Mesothelial cell of epicardium (in vitro differentiated cells): ENCODE results near the gene SMAGP. TPM values are rescaled to one million over a fixed set of nuclear protein-coding genes. Genes with fewer than 3 reads are reported as not detected.
"Not testable (repeated sequence)": the region's sequence is repeated elsewhere in the genome, so short reads cannot be mapped to it uniquely, and the experiment has no call there.

Experiments used
- DNase-seq, 2 experiments: peaks; one replicate each; pipeline ENCODE4 v3.0.0; 2021; ENCODE audit warnings: low spot score in 2 of 2; ENCODE audit not compliant: unreplicated experiment in 2 of 2
- H3K27ac Mint-ChIP-seq: 2 replicates; pipeline ENCODE4 v1.8.0; 2021; ENCODE audit warnings: mixed read lengths
- H3K27me3 Mint-ChIP-seq: 2 replicates; pipeline ENCODE4 v1.8.0; 2021; ENCODE audit warnings: low read depth, mixed read lengths
- H3K36me3 Mint-ChIP-seq: 2 replicates; pipeline ENCODE4 v1.8.0; 2021; ENCODE audit warnings: mixed read lengths
- H3K4me1 Mint-ChIP-seq: 2 replicates; pipeline ENCODE4 v1.8.0; 2021; ENCODE audit warnings: mixed read lengths
- H3K4me3 Mint-ChIP-seq: 2 replicates; pipeline ENCODE4 v1.8.0; 2021; ENCODE audit warnings: mild to moderate bottlenecking, moderate library complexity, mixed read lengths
- H3K9me3 Mint-ChIP-seq: 2 replicates; pipeline ENCODE4 v1.8.0; 2021; ENCODE audit warnings: mixed read lengths
- CTCF ChIP-seq: fragments of 200-600 bp; sonication (generic); IDR thresholded peaks from one replicate; pipeline ENCODE4 v1.5.0; 2021; ENCODE audit warnings: antibody characterized with exemption; ENCODE audit not compliant: unreplicated experiment
- total RNA-seq: library from RNA; stranded (reverse); gene quantifications from 3 replicates; pipeline ENCODE4 v1.2.1, GENCODE V29; 2021

SMAGP gene
- total RNA-seq, 1 donor from 2014 or later, result 21.5 TPM

- H3K27ac Mint-ChIP-seq, result no peak overlapping the region
- no peak overlapping the region for H3K4me3 Mint-ChIP-seq
Measured at GRCh38 chr12:51306507-51306906, 36.3 kb upstream of the SMAGP start.

GRCh38 chr12:51300768-51301167 is 30.6 kb upstream of the SMAGP start:
- H3K4me1 Mint-ChIP-seq, H3K27me3 Mint-ChIP-seq, H3K9me3 Mint-ChIP-seq, DNase-seq, H3K27ac Mint-ChIP-seq, H3K4me3 Mint-ChIP-seq, H3K36me3 Mint-ChIP-seq: not testable (repeated sequence)

More at GRCh38 chr12:51306507-51306906, 36.3 kb upstream of the SMAGP start:
- H3K9me3 Mint-ChIP-seq, result no peaks in the 10 kb centered on the region
- no peak for DNase-seq
- no peaks in the 10 kb centered on the region for H3K27me3 Mint-ChIP-seq
- no peaks in the 10 kb centered on the region for H3K36me3 Mint-ChIP-seq
- no peaks in the 10 kb centered on the region for H3K4me1 Mint-ChIP-seq
- no peak for TF ChIP-seq CTCF

GRCh38 chr12:51295651-51296050 is 25.4 kb upstream of the SMAGP start:
- Mint-ChIP-seq H3K9me3 (no peaks in the 10 kb centered on the region), H3K4me1 (peaks cover 2% of the 10 kb centered on the region), H3K36me3 (no peaks in the 10 kb centered on the region), H3K4me3 (no peak overlapping the region), H3K27ac (no peak overlapping the region), H3K27me3 (no peaks in the 10 kb centered on the region)
- no peak for TF ChIP-seq CTCF
- no peak for DNase-seq

GRCh38 chr12:51294097-51294496 is 23.9 kb upstream of the SMAGP start:
- not testable (repeated sequence) for H3K9me3 Mint-ChIP-seq, H3K4me1 Mint-ChIP-seq, H3K27ac Mint-ChIP-seq, DNase-seq, H3K36me3 Mint-ChIP-seq, H3K4me3 Mint-ChIP-seq, H3K27me3 Mint-ChIP-seq

- H3K36me3 Mint-ChIP-seq, result no peaks in the 10 kb centered on the region
- peaks cover 2% of the 10 kb centered on the region for H3K4me1 Mint-ChIP-seq
- H3K27me3 Mint-ChIP-seq, result no peaks in the 10 kb centered on the region
- no peak for TF ChIP-seq CTCF
- H3K4me3 Mint-ChIP-seq, result no peak overlapping the region
- H3K27ac Mint-ChIP-seq, result no peak overlapping the region
- no peak for DNase-seq
- H3K9me3 Mint-ChIP-seq, result no peaks in the 10 kb centered on the region
Measured at GRCh38 chr12:51293696-51294095, 23.5 kb upstream of the SMAGP start.

GRCh38 chr12:51291603-51292513 is 21.6 kb upstream of the SMAGP start:
- H3K27ac Mint-ChIP-seq, H3K27me3 Mint-ChIP-seq, DNase-seq: not testable (repeated sequence)

GRCh38 chr12:51285843-51286242 is 15.6 kb upstream of the SMAGP start:
- Mint-ChIP-seq H3K4me1 (no peaks in the 10 kb centered on the region), H3K27me3 (no peaks in the 10 kb centered on the region), H3K36me3 (no peaks in the 10 kb centered on the region), H3K27ac (no peak overlapping the region), H3K9me3 (no peaks in the 10 kb centered on the region), H3K4me3 (no peak overlapping the region)
- no peak for TF ChIP-seq CTCF
- no peak for DNase-seq

More at GRCh38 chr12:51291603-51292513, 21.6 kb upstream of the SMAGP start:
- H3K4me3 Mint-ChIP-seq, H3K36me3 Mint-ChIP-seq, H3K9me3 Mint-ChIP-seq, H3K4me1 Mint-ChIP-seq: not testable (repeated sequence)
